Measurements from ENCODE around the gene PRKACG. TPM values are rescaled to one million over a fixed set of nuclear protein-coding genes. Genes with fewer than 3 reads are reported as not detected.

The PRKACG gene
- total and polyA plus RNA-seq, 2 of the 8 experiments (the other 6 are each of a cell fraction or from before 2014, with no cell fraction given) = not detected

GRCh38 chr9:68964765-68965164 lies 49.1 kb downstream of the PRKACG start:
- TF ChIP-seq TCF12 (IDR thresholded peaks at IDR 0.05; ENCODE audit: low read depth, low read length) (no peak), RBBP5 (IDR thresholded peaks at IDR 0.05; ENCODE audit: borderline replicate concordance, low read depth, low read length) (no peak), SRF (IDR thresholded peaks at IDR 0.05; ENCODE audit: low read depth, low read length) (no peak), RXRA (IDR thresholded peaks at IDR 0.05; ENCODE audit: insufficient read depth, low read depth, low read length) (no peak), ASH2L (IDR thresholded peaks at IDR 0.05; ENCODE audit: low read length) (no peak), EGR1 (IDR thresholded peaks at IDR 0.05; ENCODE audit: borderline replicate concordance, low read depth, low read length) (no peak), CBX5 (IDR thresholded peaks at IDR 0.05; ENCODE audit: low read depth, low read length) (no peak)
- TF ChIP-seq, protein P1, sequence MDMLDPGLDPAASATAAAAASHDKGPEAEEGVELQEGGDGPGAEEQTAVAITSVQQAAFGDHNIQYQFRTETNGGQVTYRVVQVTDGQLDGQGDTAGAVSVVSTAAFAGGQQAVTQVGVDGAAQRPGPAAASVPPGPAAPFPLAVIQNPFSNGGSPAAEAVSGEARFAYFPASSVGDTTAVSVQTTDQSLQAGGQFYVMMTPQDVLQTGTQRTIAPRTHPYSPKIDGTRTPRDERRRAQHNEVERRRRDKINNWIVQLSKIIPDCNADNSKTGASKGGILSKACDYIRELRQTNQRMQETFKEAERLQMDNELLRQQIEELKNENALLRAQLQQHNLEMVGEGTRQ (IDR thresholded peaks at IDR 0.05; ENCODE audit: low read length) = no peak
- Histone ChIP-seq H3K23me2 (ENCODE audit: low read depth, low read length) (no peaks in the 10 kb centered on the region), H3K4me2 (ENCODE audit: insufficient read depth in 1 of 2, low read depth in 2 of 2, low read length in 2 of 2) (no peak overlapping the region), H3K79me2 (ENCODE audit: control insufficient read depth in 1 of 2, insufficient read depth in 2 of 2, low read length in 2 of 2) (no peaks in the 10 kb centered on the region), H4K20me1 (replicated peaks in 1 of 2; ENCODE audit: control insufficient read depth in 1 of 2, insufficient read depth in 2 of 2, low read length in 2 of 2) (no peaks in the 10 kb centered on the region), H2BK20ac (ENCODE audit: low read length) (no peak overlapping the region), H4K5ac (ENCODE audit: insufficient read length, low read depth, low read length) (no peak overlapping the region), H3K27me3 (replicated peaks in 1 of 4; ENCODE audit: control insufficient read depth in 3 of 4, extremely low read depth in 1 of 4, insufficient read depth in 3 of 4, low read length in 3 of 4) (no peaks in the 10 kb centered on the region), H4K91ac (replicated peaks; ENCODE audit: insufficient read length, low read length) (no peak overlapping the region), H2AFZ (ENCODE audit: low read length) (no peak overlapping the region), H3K27ac (ENCODE audit: low read depth, low read length) (no peak overlapping the region), H3K23ac (ENCODE audit: insufficient read length) (no peak overlapping the region), H3K36me3 (ENCODE audit: control insufficient read depth in 2 of 4, insufficient read depth in 4 of 4, low read length in 3 of 4) (no peaks in the 10 kb centered on the region), H2BK15ac (ENCODE audit: low read length) (no peak overlapping the region), H3K9me3 (ENCODE audit: insufficient read depth in 2 of 2, low read depth in 1 of 2, low read length in 1 of 2) (no peaks in the 10 kb centered on the region), H3K4me3 (ENCODE audit: extremely low read depth in 1 of 4, insufficient read depth in 2 of 4, low read depth in 3 of 4, low read length in 4 of 4) (no peak overlapping the region), H2BK12ac (ENCODE audit: low read depth, low read length) (no peak overlapping the region), H2BK120ac (replicated peaks; ENCODE audit: low read depth, low read length) (no peak overlapping the region), H3K18ac (ENCODE audit: extremely low read depth, low read length) (no peak overlapping the region), H3K9ac (replicated peaks in 1 of 4; ENCODE audit: extremely low read depth in 1 of 4, low read depth in 3 of 4, low read length in 3 of 4) (no peak overlapping the region), H3K56ac (replicated peaks; ENCODE audit: insufficient read length, low read depth, low read length) (no peak overlapping the region), H3K14ac (ENCODE audit: insufficient read length) (no peak overlapping the region), H3K4ac (replicated peaks; ENCODE audit: insufficient read length, low read depth, low read length) (no peak overlapping the region), H3K4me1 (replicated peaks in 1 of 4; ENCODE audit: control insufficient read depth in 3 of 4, insufficient read depth in 4 of 4, low read length in 3 of 4) (no peaks in the 10 kb centered on the region), H3K79me1 (ENCODE audit: low read depth, low read length) (no peaks in the 10 kb centered on the region), H4K8ac (ENCODE audit: extremely low read depth, insufficient read depth, low read length) (no peak overlapping the region), H2AK5ac (ENCODE audit: low read depth, low read length) (no peak overlapping the region), H2BK5ac (ENCODE audit: low read depth, low read length) (no peak overlapping the region)
- ChIA-PET POLR2A (ENCODE audit: partially characterized antibody) (interaction anchor here (1.5 kb wide), 1 partner anchor 14 kb away, joined by 6 read pairs; no protein-coding TSS in a partner anchor), CTCF (ENCODE audit: partially characterized antibody) (interaction anchor here (1.1 to 1.9 kb wide), 3 partner anchors 10 to 120 kb away, joined by 4 to 7 read pairs (median 5); no protein-coding TSS in a partner anchor)
- FAIRE-seq (no peak), DNase-seq (ENCODE audit: low read depth in 1 of 2, low spot score in 2 of 2) (no peak)
- 79% methylated on average over 3 of the region's 3 CpGs; no CpG with 5 or more reads in 1 of the 2 experiments for WGBS, 2 experiments (ENCODE audit: extremely low coverage in 1 of 2, insufficient coverage in 1 of 2, insufficient read length in 1 of 2, insufficient replicate concordance in 2 of 2, low coverage in 1 of 2, low lambda C conversion rate in 2 of 2, missing lambda C conversion rate in 1 of 2)

Data from H1 (cell line).